Activated naive CD4-positive, alpha-beta T cell treated with anti-CD3 and anti-CD28 coated beads for 36 hours (primary cell): ENCODE results near the gene ATRNL1. TPM values are rescaled to one million over a fixed set of nuclear protein-coding genes. Genes with fewer than 3 reads are reported as not detected.
"Not testable (repeated sequence)": the region's sequence is repeated elsewhere in the genome, so short reads cannot be mapped to it uniquely, and the experiment has no call there.

ENCODE experiments used
- CTCF ChIA-PET: fragments of 350-600 bp; sonication (Branson Sonifier 250); formaldehyde crosslinking; loops from one replicate; lab custom pipeline; 2021; ENCODE audit warnings: antibody characterized with exemption; lab: Charles Lee
- DNase-seq: peaks from one replicate; pipeline ENCODE4 v3.0.0-alpha.2; 2020
- H3K27ac Mint-ChIP-seq: one replicate; pipeline ENCODE4 v1.8.0; 2021; ENCODE audit warnings: mild to moderate bottlenecking, mixed read lengths
- H3K27me3 Mint-ChIP-seq: one replicate; pipeline ENCODE4 v1.8.0; 2021; ENCODE audit warnings: low read depth, mixed read lengths
- H3K36me3 Mint-ChIP-seq: one replicate; pipeline ENCODE4 v1.8.0; 2021; ENCODE audit warnings: low read depth, mixed read lengths
- H3K4me1 Mint-ChIP-seq: one replicate; pipeline ENCODE4 v1.8.0; 2021; ENCODE audit warnings: low read depth, mixed read lengths
- H3K4me3 Mint-ChIP-seq: one replicate; pipeline ENCODE4 v1.8.0; 2021; ENCODE audit warnings: mild to moderate bottlenecking, moderate library complexity, mixed read lengths
- H3K9me3 Mint-ChIP-seq: one replicate; pipeline ENCODE4 v1.8.0; 2021; ENCODE audit warnings: mixed read lengths
- intact Hi-C: fragments of 100-400 bp; cut with micrococcal nuclease; formaldehyde crosslinking; loops from one replicate; pipeline ENCODE4 v1.15.1; 2023
- total RNA-seq, 2 experiments: library from RNA; stranded (reverse); gene quantifications; one replicate each; pipeline ENCODE4 v1.2.3, GENCODE V29; 2021

ATRNL1 gene
- total RNA-seq, 2 experiments from 2014 or later: not detected

DNA sequence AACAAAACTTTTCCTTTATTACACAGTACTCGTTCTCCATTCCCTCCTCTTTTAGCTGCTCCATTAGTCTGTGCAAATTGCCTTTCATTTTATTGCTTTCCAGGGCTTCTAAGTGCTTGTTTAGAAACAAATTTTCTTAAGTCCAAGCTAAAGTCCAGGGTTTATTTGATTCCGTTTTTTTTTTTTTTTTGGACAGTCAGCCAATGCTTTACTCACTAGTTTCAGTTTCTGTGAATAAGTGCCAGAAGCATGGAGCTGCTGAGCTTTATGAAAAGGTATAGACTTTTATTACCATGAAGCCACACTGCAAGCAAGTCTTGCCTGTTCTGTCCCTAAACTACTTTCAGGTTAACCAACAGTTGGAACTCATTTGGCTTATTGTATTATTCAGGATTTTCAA lies 724.8 kb downstream of the ATRNL1 start:
- no peak overlapping the region for H3K4me3 Mint-ChIP-seq
- H3K9me3 Mint-ChIP-seq: peaks cover 8% of the 10 kb centered on the region
- intact Hi-C loops: no loop called here
- no peak for DNase-seq
- H3K4me1 Mint-ChIP-seq: no peaks in the 10 kb centered on the region
- CTCF ChIA-PET: no interaction called here
- H3K27ac Mint-ChIP-seq: no peak overlapping the region
- no peaks in the 10 kb centered on the region for H3K27me3 Mint-ChIP-seq
- H3K36me3 Mint-ChIP-seq: no peaks in the 10 kb centered on the region

DNA sequence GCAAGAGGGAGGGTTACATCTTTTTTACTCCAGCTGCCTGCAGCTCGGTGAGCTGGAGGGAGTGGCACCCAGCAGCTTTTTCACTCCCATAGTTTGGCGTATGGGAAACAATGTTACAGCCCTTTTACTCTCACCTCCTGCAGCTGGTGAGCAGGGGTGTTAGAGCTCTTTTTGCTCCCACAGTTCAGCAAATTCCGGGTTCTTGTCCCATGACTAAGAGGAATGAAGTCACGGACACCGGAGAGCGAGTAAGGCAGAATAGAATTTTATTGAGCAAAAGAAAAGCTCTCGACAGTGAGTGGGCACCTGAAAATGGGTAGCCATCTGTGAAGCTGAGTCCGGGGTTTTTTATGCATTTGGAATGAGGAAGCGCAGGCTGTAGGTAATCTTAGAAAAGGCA lies 733.2 kb downstream of the ATRNL1 start:
- Mint-ChIP-seq H3K4me3 (no peak overlapping the region), H3K36me3 (no peaks in the 10 kb centered on the region), H3K4me1 (no peaks in the 10 kb centered on the region), H3K27ac (no peak overlapping the region), H3K27me3 (no peaks in the 10 kb centered on the region), H3K9me3 (peaks cover 13% of the 10 kb centered on the region)
- CTCF ChIA-PET: no interaction called here
- DNase-seq: no peak
- intact Hi-C loops: no loop called here

DNA sequence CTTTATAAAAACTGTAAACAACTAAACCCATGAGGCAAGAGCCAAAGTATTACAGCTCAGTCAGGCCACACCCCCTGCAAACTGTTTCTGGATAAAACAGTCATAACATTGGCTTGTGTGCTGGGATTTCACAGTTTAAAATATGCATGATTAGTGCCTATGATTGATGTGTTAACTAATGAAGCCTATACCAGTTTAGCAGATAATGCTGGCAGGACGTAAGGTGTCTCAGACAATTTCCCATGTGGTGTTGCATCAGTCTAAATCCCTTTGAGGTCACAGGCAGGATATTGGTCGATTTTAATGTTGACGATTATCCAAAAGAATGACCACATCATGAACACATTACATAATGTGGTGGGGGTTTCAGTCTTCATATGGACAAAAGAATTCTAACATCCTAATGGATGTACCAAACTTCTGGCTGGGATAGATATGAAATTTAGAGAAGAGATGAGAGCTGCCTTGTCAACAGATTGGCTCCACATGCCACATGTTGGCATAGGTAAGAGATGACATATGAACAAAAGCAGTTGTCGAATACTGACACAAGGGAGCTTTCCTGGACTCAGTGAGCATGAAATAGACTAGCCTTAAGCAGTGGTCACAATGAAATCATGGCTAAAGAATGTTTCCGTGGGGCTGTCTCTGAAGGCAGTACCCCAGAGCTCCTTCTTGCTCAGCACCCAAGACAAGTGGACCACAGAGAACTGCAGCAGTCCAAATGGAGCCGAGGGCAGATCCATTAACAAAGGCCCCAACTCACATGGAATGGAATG lies 734.3 kb downstream of the ATRNL1 start:
- Mint-ChIP-seq H3K4me1 (no peaks in the 10 kb centered on the region), H3K4me3 (no peak overlapping the region), H3K27ac (no peak overlapping the region), H3K36me3 (no peaks in the 10 kb centered on the region), H3K27me3 (no peaks in the 10 kb centered on the region), H3K9me3 (peaks cover 5% of the 10 kb centered on the region)
- intact Hi-C loops: no loop called here
- DNase-seq: no peak
- CTCF ChIA-PET: no interaction called here

DNA sequence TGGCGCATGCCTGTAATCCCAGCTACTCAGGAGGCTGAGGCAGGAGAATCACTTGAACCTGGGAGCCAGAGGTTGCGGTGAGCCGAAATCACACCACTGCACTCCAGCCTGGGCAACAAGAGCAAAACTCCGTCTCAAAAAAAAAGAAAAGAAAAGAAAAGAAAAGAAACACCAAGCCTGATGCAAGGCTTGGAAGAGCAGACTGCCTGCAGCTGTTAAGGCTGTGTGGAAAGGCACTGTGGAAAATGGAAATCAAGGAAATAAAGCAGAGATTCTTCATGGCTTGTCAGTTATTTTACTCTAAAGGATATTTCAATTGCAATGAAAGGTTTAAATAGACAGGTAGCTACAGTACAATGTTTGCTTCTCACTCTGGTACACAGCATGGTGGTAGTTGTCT lies 735.0 kb downstream of the ATRNL1 start:
- H3K9me3 Mint-ChIP-seq, DNase-seq, H3K4me3 Mint-ChIP-seq, H3K36me3 Mint-ChIP-seq, intact Hi-C loops, CTCF ChIA-PET, H3K4me1 Mint-ChIP-seq, H3K27ac Mint-ChIP-seq, H3K27me3 Mint-ChIP-seq: not testable (repeated sequence)

DNA sequence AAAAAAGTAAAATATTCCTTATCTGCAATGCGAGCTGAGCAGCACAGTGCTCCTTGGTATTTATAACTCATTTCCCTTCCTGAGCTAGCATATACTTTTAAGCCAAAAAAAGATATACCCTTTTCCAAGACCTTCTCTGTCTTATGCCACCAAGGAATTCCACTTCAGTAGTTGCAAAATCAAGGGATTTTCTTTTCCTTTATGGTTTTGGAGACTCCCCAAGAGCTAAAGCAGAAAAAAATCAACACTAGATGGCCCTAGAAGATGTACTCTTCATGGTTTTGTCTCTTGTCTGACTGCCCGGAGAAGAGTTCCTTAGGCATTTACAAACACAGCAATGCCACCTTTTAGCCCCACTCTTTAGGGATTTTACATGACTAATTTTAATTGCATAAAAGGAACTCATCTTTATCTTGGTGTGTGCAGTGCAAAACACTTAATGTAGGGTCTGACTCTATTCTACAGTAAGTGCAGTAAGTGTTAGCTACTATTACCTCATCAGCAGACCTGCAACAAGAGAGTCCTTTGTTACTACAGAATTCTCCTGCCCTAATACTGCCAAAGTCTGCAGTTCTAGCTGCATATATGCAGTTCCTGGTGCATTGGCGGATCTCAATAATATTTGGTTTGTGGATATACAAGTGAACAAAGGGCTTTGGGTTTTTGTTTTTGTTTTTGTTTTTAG lies 736.5 kb downstream of the ATRNL1 start:
- no peaks in the 10 kb centered on the region for H3K4me1 Mint-ChIP-seq
- no peak for DNase-seq
- peaks cover 3% of the 10 kb centered on the region for H3K9me3 Mint-ChIP-seq
- H3K27ac Mint-ChIP-seq: no peak overlapping the region
- H3K4me3 Mint-ChIP-seq: no peak overlapping the region
- CTCF ChIA-PET: interaction anchor here (0.7 kb wide), 1 partner anchor 305 kb away, joined by 5 read pairs; no protein-coding TSS in a partner anchor
- H3K36me3 Mint-ChIP-seq: no peaks in the 10 kb centered on the region
- intact Hi-C loops: no loop called here
- H3K27me3 Mint-ChIP-seq: no peaks in the 10 kb centered on the region

DNA sequence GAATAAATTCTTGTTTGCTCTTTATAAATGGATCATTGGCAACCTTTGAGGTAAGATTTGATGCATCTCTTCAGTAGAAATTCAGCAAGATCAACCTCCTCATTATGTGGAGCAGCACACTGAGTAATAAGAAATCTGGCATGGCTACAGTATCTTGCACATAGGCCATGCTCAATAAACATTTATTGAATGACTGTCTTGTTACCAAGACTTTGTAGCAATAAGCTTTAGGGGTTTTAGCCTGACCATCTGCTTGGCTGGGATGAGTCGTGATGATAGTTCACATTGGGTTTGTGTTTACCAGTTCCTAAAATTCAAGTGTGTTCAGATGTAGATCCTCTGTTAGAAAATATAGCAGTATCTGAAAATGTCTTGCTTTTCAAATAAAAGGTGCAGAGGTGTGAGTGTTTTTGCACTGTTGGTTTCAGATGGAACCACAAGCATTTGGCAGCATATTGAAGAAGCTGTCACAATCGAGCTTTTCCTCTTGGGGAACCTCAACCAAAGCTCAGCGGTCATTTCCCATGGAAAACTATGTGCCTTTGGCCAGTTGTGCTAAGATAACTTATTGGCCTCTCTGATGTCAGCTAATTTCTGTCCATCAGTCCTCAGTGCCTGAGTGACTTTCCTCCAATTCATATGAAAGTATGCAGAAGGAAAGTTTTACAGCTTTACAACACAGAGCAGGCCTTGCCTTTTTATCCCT lies 737.3 kb downstream of the ATRNL1 start:
- intact Hi-C loops: no loop called here
- CTCF ChIA-PET: no interaction called here
- Mint-ChIP-seq H3K36me3 (no peaks in the 10 kb centered on the region), H3K27me3 (no peaks in the 10 kb centered on the region), H3K4me3 (no peak overlapping the region), H3K4me1 (no peaks in the 10 kb centered on the region), H3K9me3 (no peaks in the 10 kb centered on the region), H3K27ac (no peak overlapping the region)
- no peak for DNase-seq

DNA sequence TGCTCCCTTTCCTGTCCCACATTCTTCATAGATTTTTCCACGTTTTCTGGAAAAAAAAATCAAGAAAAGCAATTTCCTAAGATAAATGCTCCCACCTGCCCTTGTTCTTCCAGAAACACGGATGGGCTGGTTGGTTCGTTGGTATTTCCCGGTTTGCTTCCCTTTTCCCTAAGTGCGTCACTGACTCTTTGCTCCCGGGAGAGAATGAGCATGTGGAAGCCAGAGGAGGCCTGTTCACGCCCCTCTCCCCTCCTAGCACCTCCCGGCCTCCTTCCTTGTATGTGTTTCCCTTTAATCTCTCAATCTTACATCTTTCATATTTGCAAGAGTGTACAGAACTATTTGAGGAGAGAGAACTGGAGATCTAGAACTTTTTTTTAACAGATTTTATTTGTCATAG lies 737.9 kb downstream of the ATRNL1 start:
- no peak overlapping the region for H3K4me3 Mint-ChIP-seq
- DNase-seq: no peak
- no peaks in the 10 kb centered on the region for H3K27me3 Mint-ChIP-seq
- no peaks in the 10 kb centered on the region for H3K36me3 Mint-ChIP-seq
- no peak overlapping the region for H3K27ac Mint-ChIP-seq
- CTCF ChIA-PET: no interaction called here
- H3K4me1 Mint-ChIP-seq: no peaks in the 10 kb centered on the region
- intact Hi-C loops: no loop called here
- H3K9me3 Mint-ChIP-seq: no peaks in the 10 kb centered on the region

DNA sequence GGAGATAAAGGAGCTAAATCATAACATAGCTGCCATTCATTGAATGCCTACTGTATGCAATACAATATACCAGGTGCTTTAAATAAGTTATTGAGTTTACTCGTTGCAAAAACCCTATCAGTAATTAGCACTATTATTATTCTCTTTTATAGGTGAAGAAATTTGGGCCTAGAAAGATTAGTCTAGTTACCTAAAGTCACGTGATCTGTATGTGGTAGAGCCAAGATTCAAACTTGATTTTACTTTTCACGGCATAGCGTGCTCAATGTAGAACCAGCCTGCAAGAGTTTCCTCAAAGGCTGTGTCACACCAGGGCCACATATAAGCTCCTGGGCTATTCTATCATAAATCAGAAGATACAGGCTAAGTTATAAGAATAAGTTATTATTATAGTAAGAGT lies 740.0 kb downstream of the ATRNL1 start:
- no peaks in the 10 kb centered on the region for H3K4me1 Mint-ChIP-seq
- no peak overlapping the region for H3K27ac Mint-ChIP-seq
- intact Hi-C loops: no loop called here
- no peaks in the 10 kb centered on the region for H3K9me3 Mint-ChIP-seq
- H3K27me3 Mint-ChIP-seq: no peaks in the 10 kb centered on the region
- H3K36me3 Mint-ChIP-seq: no peaks in the 10 kb centered on the region
- H3K4me3 Mint-ChIP-seq: no peak overlapping the region
- CTCF ChIA-PET: no interaction called here
- no peak for DNase-seq

DNA sequence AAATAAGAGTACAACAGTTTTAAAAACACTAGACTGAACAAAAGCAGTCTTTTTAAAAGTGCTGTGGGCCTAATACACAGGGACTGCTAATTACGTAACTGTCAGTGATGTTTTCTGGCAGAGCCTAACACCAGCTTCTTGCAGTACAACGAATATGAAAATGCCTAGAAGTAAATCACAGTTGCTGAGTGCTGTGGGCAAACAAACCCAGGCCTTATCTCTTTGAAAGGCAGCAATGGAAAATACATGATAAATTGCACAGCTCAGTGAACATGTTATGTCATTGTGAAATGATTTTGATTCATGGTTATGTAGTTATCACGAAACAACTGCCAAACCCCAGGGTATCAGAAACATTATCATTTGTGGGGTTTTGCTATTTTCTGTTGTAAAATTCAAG lies 751.4 kb downstream of the ATRNL1 start:
- intact Hi-C loops: no loop called here
- Mint-ChIP-seq H3K9me3 (peaks cover under 1% of the 10 kb centered on the region), H3K27me3 (no peaks in the 10 kb centered on the region), H3K36me3 (no peaks in the 10 kb centered on the region), H3K4me3 (no peak overlapping the region), H3K27ac (no peak overlapping the region), H3K4me1 (no peaks in the 10 kb centered on the region)
- CTCF ChIA-PET: interaction anchor here (1.4 kb wide), 1 partner anchor 208 kb away, joined by 4 read pairs; no protein-coding TSS in a partner anchor
- no peak for DNase-seq

DNA sequence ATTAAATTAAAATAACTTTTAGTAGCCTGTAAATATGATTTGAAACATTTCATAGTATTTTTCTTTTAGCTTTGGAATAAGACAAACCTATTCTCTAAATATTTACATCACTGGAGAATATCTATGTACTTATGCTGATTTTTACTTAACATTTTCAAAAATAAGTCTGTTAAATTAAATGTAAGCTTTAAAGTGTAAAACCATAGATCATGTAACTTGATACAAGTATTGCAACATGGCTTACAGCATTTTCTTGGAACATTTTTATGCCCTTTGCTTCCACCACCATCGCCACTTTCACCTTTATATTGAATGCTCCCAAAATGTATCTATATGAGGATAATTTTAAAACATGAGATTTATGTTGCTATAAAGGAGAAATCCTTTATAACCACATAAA lies 752.8 kb downstream of the ATRNL1 start:
- no peaks in the 10 kb centered on the region for H3K27me3 Mint-ChIP-seq
- no peaks in the 10 kb centered on the region for H3K4me1 Mint-ChIP-seq
- no peak overlapping the region for H3K27ac Mint-ChIP-seq
- intact Hi-C loops: no loop called here
- H3K36me3 Mint-ChIP-seq: no peaks in the 10 kb centered on the region
- H3K9me3 Mint-ChIP-seq: no peaks in the 10 kb centered on the region
- no peak for DNase-seq
- H3K4me3 Mint-ChIP-seq: no peak overlapping the region
- CTCF ChIA-PET: no interaction called here

DNA sequence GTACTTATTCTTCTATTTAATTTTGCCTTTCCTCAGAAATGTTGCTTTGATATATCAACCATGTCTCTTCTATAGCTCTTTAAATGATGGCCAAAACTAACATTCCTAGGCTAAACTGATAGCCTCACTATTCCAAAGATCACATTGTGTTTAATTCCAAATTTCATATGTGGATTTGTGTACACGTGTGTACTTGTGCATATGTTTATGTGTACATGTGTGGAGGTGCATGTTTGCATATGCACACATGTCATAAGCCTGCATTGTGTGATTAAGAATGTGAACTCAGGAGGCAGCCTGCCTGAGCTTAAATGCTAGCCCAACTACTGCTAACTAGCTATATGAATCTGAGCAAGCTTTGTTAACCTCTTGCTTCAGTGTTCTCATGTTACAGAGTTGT lies 753.4 kb downstream of the ATRNL1 start:
- Mint-ChIP-seq H3K27ac (no peak overlapping the region), H3K4me1 (no peaks in the 10 kb centered on the region), H3K4me3 (no peak overlapping the region), H3K36me3 (no peaks in the 10 kb centered on the region), H3K9me3 (no peaks in the 10 kb centered on the region), H3K27me3 (no peaks in the 10 kb centered on the region)
- no peak for DNase-seq
- CTCF ChIA-PET: no interaction called here
- intact Hi-C loops: no loop called here

DNA sequence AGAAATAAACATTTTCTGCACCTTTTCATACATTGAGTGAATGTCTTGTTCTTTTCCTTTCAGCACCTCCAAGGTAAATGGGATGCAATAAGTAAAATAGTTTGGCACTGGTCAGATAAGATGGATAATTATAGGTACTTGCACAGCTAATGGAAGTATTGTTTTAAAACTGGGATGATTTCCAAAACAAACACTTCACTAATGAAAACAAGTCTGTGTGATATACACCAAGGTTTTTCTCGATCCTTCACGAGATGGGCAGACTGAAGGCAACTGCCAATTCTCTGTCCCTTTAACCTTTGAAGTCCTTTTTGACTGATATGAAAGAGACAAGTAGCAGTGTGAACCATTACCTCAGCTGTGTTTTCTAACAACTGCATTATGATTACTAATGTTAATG lies 756.0 kb downstream of the ATRNL1 start:
- no peaks in the 10 kb centered on the region for H3K36me3 Mint-ChIP-seq
- no peak for DNase-seq
- H3K4me1 Mint-ChIP-seq: no peaks in the 10 kb centered on the region
- no peaks in the 10 kb centered on the region for H3K27me3 Mint-ChIP-seq
- H3K27ac Mint-ChIP-seq: no peak overlapping the region
- CTCF ChIA-PET: no interaction called here
- no peaks in the 10 kb centered on the region for H3K9me3 Mint-ChIP-seq
- H3K4me3 Mint-ChIP-seq: no peak overlapping the region
- intact Hi-C loops: no loop called here
